ENCODE results near the gene EFNA2. TPM values are rescaled to one million over a fixed set of nuclear protein-coding genes. Genes with fewer than 3 reads are reported as not detected.

Gene EFNA2
- total RNA-seq, 2 experiments from 2014 or later = not detected

DNA sequence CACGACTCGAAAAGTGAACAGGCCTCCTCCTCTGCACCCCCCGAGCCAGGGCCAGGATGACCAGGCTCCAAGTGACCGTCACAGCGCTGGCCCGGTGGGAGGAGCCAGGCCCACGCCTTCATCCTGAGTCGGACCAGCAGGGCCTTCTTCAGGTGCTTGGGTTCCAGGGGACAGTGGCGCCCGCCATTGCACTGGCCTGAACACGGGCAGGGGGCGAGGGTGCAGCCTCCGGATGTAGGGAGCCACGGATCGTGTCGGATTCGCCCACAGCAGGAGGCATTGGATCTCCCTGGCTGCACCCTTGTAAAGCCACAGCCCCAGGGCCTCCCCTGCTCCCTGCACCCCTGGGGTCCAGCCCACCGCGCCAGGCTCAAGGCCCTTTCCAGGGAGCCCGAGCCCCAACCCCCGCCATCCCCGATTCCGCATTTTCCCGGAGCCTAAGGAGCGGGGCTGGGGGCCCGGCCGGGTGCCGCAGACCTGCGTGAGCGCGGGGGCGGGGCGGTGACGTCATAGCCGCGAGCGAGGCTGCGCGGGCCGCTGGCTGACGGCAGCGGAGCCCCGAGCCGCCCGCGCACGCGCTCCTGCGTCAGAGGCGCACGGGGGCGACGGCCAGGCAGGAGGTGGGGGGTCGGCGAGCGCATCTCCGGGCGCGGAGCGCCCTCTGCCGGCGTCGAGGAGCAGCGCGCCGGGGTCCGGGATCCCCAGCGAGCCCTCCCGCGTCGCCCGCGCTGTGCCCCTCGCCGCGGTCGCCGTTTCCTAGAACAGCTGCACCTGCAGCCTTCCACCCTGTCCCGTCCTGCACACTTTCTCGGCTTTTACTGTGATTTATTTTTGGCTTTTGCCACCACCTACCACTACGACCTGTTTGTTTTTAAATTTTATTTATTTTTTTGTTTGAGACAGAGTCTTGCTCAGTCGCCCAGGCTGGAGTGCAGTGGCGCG, 45.6 kb upstream of the EFNA2 start:
- Histone ChIP-seq H3K4me1 (ENCODE audit: insufficient read depth, low read length) (peaks cover 76% of the 10 kb centered on the region), H3K9me3 (ENCODE audit: control insufficient read depth in 1 of 2, insufficient read depth in 1 of 2, low read length in 2 of 2) (peaks cover 0 to 9% of the 10 kb centered on the region in 2 experiments), H3K27me3 (ENCODE audit: control insufficient read depth in 1 of 2, insufficient read depth in 2 of 2, low read length in 2 of 2) (peaks cover 6 to 12% of the 10 kb centered on the region in 2 experiments), H3K4me3 (ENCODE audit: low read length) (peak overlapping the region; percentile 53), H3K36me3 (ENCODE audit: insufficient read depth, low read length) (peaks cover 7% of the 10 kb centered on the region), H3K27ac (ENCODE audit: low read depth in 1 of 2, low read length in 2 of 2) (no peak overlapping the region)
- H3K27ac Mint-ChIP-seq = peak overlapping the region; percentile 79
- H3K36me3 Mint-ChIP-seq (ENCODE audit: low read depth) = peaks cover 4% of the 10 kb centered on the region
- no peaks in the 10 kb centered on the region for H3K9me3 Mint-ChIP-seq
- DNase-seq (peak; percentile 83 to 99 (median 90)), ATAC-seq (ENCODE audit: poor library complexity) (peak; percentile 64)
- ChIA-PET POLR2A (interaction anchor here (0.7 to 7.9 kb wide), 5 partner anchors 27 to 127 kb away, joined by 3 to 476 read pairs (median 8); partner anchors contain the start of genes CIRBP and FAM174C), CTCF (interaction anchor here (0.6 to 1.9 kb wide), 9 partner anchors 26 to 657 kb away, joined by 3 to 7 read pairs (median 3); partner anchors contain the start of gene RNU6-2)
- TF ChIP-seq CTCF (IDR thresholded peaks at IDR 0.05) = peak; percentile 70
- peaks cover 31% of the 10 kb centered on the region for H3K4me1 Mint-ChIP-seq (ENCODE audit: low read depth)
- H3K4me3 Mint-ChIP-seq = peak overlapping the region; percentile 86
- H3K27me3 Mint-ChIP-seq = peaks cover 13% of the 10 kb centered on the region
- intact Hi-C loops (cut with DNase I, micrococcal nuclease) = loop anchor here (1.0 to 10.0 kb wide), 5 partner anchors 48 to 445 kb away; partner anchors contain the start of genes CNN2 (in 1 of the 2), PTBP1 (in 1 of the 2), RNU6-2 (in 1 of the 2) and TMEM259 (in 1 of the 2)

GRCh38 chr19:1240925-1241324, 44.7 kb upstream of the EFNA2 start:
- Mint-ChIP-seq H3K27me3 (peaks cover 13% of the 10 kb centered on the region), H3K9me3 (no peaks in the 10 kb centered on the region), H3K4me3 (peak overlapping the region; percentile 91), H3K4me1 (ENCODE audit: low read depth) (peaks cover 31% of the 10 kb centered on the region), H3K27ac (no peak overlapping the region), H3K36me3 (ENCODE audit: low read depth) (peaks cover 4% of the 10 kb centered on the region)
- Histone ChIP-seq H3K4me1 (ENCODE audit: insufficient read depth, low read length) (peaks cover 81% of the 10 kb centered on the region), H3K9me3 (ENCODE audit: control insufficient read depth in 1 of 2, insufficient read depth in 1 of 2, low read length in 2 of 2) (peaks cover 0 to 9% of the 10 kb centered on the region in 2 experiments), H3K27ac (ENCODE audit: low read depth in 1 of 2, low read length in 2 of 2) (no peak overlapping the region), H3K4me3 (ENCODE audit: low read length) (peak overlapping the region; percentile 53), H3K27me3 (ENCODE audit: control insufficient read depth in 1 of 2, insufficient read depth in 2 of 2, low read length in 2 of 2) (peaks cover 6 to 12% of the 10 kb centered on the region in 2 experiments), H3K36me3 (ENCODE audit: insufficient read depth, low read length) (peaks cover 7% of the 10 kb centered on the region)
- CTCF ChIA-PET = interaction anchor here (0.6 to 1.9 kb wide), 9 partner anchors 25 to 656 kb away, joined by 3 to 7 read pairs (median 3); partner anchors contain the start of gene RNU6-2
- TF ChIP-seq CTCF (IDR thresholded peaks at IDR 0.05) = no peak
- intact Hi-C loops (cut with DNase I, micrococcal nuclease) = loop anchor here (1.0 to 10.0 kb wide), 5 partner anchors 49 to 446 kb away; partner anchors contain the start of genes CNN2 (in 1 of the 2), PTBP1 (in 1 of the 2), RNU6-2 (in 1 of the 2) and TMEM259 (in 1 of the 2)
- peak in 1 of 14 experiments; percentile 54 for DNase-seq
- ATAC-seq (ENCODE audit: poor library complexity) = no peak
- POLR2A ChIA-PET = interaction anchor here (0.7 to 7.9 kb wide), 4 partner anchors 26 to 128 kb away, joined by 3 to 476 read pairs (median 6); partner anchors contain the start of genes CIRBP and FAM174C
